ENCODE data around the gene RFTN1. TPM values are rescaled to one million over a fixed set of nuclear protein-coding genes. Genes with fewer than 3 reads are reported as not detected.

Gene RFTN1
- total RNA-seq, 4 donors from 2014 or later = 42.4 to 94.4 (median 62.5) TPM

DNA sequence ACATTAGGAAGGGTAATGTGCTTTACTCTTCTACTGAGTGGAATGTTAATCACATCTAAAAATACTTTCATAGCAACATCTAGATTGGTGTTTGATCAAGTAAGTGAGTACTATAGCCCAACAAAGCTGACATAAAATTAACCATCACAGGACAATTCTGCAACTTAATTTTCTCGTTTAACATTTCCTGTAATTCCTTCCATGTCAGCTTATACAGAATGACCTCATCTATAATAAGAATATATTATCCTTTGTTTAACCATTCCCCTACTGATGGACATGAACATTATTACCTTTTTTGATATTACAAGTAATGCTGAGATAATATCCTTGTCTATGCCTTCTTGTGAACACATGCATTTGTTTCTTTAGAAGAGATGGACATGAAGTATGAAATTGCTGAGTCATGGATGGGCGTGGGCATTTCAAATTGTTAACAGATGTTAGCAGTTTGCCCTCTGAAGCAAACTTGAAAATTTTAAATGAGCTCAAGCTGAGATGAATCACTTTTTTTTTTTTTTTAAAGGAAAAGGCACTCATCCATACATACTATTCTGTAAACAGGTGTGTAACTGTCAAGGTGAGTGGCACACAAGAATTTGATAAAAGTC is 163.4 kb downstream of the RFTN1 start:
- no peak for TF ChIP-seq CTCF (IDR thresholded peaks at IDR 0.05)
- ATAC-seq (ENCODE audit: low FRiP score) (peak; percentile 78), DNase-seq (ENCODE audit: low spot score) (no peak)

DNA sequence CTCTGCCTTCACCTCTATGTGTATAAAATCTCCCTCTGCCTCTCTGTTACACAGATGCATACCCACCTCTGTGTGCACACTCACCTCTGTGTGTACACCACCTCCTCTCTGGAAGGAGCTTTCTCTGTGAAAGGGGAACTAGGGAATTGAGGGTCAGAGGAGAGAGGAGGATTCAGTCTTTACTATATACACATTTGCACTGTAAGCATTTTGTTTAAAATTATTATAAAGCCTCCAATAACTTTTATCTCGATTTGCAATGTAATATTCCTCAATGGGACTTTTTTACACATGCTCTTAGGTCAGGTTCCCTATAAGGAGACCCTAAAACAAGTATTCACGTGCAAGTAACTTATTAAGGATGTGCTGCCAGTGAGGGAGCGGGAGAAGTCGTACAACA is 166.0 kb downstream of the RFTN1 start:
- ATAC-seq (ENCODE audit: low FRiP score) = no peak

GRCh38 chr3:16346413-16347081 is 167.0 kb downstream of the RFTN1 start:
- ATAC-seq (ENCODE audit: low FRiP score) (no peak), DNase-seq (ENCODE audit: low spot score) (no peak)
- no peak for TF ChIP-seq CTCF (IDR thresholded peaks at IDR 0.05)

More for the DNA sequence above, 166.0 kb downstream of the RFTN1 start:
- DNase-seq (ENCODE audit: low spot score) = no peak
- no peak for TF ChIP-seq CTCF (IDR thresholded peaks at IDR 0.05)

DNA sequence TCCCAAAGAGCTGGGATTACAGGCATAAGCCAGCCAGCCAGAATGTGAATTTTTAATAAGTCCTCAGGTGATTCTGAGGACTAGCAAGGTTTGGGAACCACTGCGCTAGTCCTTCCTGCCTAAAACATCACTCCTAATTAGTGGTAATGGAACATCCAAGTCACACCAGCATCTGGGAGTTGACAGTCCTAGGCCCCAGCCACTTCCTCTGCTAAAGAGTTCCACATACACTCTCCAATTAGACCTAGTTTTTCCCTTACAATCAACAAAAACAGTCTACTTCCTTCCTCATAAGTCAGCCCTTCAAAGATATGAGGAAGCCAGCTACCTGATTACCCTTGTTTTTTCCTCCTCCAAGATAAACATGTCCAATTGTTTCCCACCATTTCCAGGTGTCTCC is 170.4 kb downstream of the RFTN1 start:
- ATAC-seq (ENCODE audit: low FRiP score) = no peak

DNA sequence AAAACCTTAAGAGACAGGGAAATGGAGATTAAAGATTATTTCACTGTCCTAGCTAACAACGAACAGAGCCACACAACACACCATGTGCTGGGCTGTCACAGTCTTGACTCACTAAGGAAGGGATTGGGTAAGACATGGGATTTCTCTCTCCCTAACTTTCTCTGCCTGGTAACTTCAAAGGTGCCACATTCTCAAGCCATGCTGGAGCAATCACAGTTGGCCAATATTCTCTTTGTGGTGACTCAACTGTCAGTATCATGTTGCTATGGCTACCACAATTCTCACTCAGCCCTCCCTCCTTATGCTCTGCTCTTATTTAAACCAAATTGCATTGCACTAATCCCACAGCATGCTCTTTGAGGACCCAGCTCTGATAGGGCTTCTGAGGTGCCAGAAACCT is 174.5 kb downstream of the RFTN1 start:
- ATAC-seq (ENCODE audit: low FRiP score) (peak; percentile 93), DNase-seq (ENCODE audit: low spot score) (no peak)
- TF ChIP-seq CTCF (IDR thresholded peaks at IDR 0.05) = no peak

More for the DNA sequence above, 170.4 kb downstream of the RFTN1 start:
- TF ChIP-seq CTCF (IDR thresholded peaks at IDR 0.05) = no peak
- DNase-seq (ENCODE audit: low spot score) = no peak

- ATAC-seq (ENCODE audit: low FRiP score) (no peak), DNase-seq (ENCODE audit: low spot score) (no peak)
- no peak for TF ChIP-seq CTCF (IDR thresholded peaks at IDR 0.05)
Observed at GRCh38 chr3:16337856-16338540, 175.5 kb downstream of the RFTN1 start.
